CD4-positive, alpha-beta T cell treated with Interleukin-17A for 1 hour (primary cell): ENCODE data around the gene DGKI.

Experiments
- DNase-seq: peaks from one replicate; pipeline ENCODE4 v3.0.0-alpha.2; 2020

DGKI gene

DNA sequence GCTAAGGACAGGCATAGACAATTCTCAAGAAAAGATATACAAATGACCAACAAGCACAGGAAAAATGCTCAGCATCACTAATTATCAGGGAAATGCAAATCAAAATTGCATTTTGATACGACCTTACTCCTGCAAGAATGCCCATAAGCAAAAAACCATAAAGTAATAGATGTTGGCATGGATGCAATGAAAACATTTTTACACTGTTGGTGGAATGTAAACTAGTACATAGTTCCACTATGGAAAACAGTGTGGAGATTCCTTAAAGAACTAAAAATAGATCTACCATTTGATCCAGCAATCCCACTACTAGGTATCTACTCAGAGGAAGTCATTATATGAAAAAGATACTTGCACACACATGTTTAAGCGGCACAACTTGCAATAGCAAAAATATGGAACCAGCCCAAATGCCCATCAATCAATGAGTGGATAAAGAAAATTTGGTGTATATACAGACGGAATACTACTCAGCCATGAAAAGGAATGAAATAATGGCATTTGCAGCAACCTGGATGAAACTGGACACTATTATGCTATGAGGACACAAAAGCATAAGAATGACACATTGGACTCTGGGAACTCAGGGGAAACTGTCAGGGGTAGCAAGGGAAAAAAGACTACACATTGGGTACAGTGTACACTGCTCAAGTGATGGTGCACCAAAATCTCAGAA lies 59.3 kb downstream of the DGKI start:
- no peak for DNase-seq

DNA sequence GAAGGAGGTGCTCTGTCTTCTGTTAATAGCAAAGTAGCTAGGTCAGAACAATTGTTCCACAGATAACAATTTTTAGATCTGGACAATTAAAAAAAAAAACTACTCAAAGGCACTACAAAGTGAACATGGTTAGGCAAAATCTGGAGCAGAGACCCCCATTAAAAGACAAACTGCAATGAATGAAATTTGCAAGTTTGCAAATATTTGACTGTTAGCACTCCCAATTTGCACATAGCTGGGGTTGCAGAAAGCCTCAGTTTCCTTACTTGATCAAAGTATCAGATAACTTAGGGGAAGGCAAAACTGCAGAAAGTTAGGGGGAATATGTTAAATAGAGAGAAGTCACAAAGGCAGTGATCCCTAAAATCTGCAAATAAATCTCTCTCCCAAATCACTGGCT lies 68.3 kb downstream of the DGKI start:
- no peak for DNase-seq

DNA sequence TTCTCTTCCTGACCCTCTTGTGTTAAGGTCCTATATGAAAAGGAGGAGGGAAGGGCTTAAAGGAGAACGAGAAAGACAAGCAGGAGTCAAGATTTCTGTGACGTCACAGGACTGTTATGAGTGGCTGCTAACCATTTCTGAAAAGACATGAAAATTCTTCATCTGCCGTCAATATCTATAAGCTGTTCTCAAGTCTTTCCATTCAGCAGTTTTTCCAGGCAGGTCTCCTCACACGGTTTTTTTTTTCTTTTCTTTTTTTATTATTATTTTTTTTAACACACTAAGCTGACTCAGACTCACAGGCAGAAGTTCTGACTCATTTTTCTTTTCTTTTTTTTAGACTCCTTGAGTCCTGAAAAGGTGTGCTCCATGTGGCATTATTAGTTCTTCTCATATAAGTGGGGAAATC lies 72.0 kb downstream of the DGKI start:
- no peak for DNase-seq

DNA sequence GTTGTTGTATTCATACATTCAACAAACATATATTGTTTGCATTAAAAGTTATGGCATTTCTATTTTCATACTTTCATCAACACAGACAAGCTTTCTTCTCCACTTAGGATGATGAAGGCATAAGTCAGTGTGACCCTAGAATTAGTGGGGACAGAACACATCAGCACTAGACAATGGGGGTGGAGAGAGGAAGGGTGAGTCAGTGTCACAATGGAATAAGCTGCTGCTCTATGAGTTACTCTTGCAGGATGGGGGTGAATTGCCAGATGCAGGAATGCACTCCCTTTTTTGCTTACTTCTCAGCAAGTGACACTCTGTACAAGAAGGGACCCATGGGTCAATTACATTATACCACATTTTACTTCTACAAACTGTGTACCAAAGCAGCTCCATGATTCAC lies 74.0 kb downstream of the DGKI start:
- no peak for DNase-seq

DNA sequence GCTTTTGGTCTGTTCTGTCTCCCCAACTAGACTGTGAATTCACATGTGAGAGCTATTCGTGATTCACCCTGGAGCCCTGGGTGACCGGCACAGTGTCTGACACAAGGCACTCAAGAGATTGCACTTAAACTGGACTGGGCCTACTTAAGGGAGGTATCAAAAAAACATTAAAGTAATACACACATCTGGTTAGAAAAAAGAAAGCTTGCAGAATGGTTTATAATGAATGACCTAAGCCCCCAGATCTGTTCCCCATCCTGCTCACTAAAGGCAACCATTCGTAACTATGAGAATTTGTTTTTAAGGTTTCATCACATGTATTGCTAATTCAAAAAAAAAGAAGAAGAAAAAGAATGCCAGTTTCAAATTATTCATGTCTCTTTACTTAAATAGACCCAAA lies 74.5 kb downstream of the DGKI start:
- DNase-seq: no peak

DNA sequence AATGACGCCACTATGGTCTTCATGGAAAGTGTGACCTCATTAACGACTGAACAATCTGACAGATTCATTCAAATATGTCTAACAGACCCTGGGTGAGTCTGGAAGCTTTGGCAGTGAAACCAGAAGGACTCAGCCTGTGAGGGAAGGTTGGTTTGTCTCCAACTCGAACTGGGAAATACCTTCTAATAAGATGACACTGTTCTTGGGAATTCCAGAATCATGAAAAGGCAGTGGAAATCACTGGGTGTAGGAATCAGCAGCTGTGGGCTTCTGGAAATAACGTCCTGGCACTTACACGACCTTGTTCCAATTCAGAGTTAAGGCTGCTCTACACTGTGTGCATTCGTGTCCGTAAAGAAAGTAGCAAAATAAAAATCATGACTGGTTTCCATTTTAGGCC lies 75.1 kb downstream of the DGKI start:
- no peak for DNase-seq

DNA sequence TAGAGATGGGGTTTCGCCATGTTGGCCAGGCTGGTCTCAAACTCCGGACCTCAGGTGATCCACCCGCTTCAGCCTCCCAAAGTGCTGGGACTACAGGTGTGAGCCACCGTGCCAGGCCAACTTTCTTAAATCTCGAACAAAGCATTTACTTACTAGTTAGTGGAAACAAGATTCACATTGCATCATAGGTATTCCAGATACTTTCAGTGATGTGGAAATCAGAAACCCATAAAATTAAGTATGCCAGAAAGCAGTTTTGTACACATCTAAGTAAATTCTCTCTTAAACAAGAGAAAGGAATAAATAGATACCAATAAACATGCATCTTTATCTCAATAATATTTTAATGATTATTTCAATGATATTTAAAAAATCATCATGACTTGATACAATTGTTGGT lies 75.5 kb downstream of the DGKI start:
- no peak for DNase-seq

DNA sequence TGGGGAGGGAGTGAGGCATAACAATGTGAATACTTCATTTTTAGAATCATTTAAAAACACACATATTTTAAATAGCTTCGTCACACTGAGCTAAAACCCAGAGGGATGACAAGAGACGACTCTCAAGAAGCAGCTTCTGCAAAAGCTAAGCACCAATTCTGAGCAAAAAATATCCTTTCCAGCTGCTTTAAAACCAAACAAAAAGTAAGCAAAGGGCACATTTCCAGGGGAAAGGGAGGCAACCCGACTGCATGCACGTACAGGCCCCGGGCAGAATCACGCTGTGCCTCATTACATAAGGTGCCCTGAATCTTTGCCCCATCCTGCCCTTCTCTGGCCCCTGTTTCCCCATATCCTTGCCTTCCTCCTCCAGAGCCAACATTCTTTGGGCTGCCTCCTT lies 78.4 kb downstream of the DGKI start:
- no peak for DNase-seq

DNA sequence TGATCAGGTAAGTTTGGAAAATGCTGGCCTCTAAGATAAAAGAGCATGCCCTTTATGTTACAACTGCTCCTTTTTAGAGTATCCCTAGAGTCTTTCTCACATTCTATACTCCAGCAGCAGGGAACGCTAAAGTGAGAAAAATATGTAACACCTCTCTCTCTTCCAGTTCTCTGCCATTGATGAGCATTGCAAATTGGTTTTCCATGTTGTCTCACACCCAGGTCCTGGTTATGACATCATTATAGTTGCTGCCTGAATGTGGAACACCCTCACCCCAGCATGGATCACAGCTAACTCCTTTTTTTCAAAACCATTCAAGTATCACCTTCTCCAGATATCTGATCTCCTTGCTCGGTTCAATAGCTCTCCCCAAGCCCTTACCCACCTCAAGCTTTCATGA lies 84.4 kb downstream of the DGKI start:
- no peak for DNase-seq

DNA sequence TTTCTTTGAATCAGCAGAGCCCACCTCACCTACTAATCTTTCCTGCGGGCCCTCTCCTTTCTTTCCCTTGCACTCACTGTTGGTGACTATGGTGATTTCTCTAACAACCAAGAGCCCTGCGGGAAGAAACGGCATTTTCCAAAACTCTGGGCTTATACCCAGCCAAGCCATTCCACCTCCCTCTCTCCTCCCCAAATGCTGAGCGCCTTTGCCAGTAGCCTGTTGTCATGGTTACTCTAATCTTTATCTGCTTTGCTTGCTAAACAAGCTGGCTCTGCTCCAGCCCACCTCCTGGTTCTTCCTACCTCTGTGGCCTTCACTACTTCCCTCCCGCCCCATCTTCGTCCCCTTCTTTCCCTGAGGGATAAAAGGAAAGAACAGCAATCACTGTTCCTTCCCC lies 86.7 kb downstream of the DGKI start:
- DNase-seq: no peak

DNA sequence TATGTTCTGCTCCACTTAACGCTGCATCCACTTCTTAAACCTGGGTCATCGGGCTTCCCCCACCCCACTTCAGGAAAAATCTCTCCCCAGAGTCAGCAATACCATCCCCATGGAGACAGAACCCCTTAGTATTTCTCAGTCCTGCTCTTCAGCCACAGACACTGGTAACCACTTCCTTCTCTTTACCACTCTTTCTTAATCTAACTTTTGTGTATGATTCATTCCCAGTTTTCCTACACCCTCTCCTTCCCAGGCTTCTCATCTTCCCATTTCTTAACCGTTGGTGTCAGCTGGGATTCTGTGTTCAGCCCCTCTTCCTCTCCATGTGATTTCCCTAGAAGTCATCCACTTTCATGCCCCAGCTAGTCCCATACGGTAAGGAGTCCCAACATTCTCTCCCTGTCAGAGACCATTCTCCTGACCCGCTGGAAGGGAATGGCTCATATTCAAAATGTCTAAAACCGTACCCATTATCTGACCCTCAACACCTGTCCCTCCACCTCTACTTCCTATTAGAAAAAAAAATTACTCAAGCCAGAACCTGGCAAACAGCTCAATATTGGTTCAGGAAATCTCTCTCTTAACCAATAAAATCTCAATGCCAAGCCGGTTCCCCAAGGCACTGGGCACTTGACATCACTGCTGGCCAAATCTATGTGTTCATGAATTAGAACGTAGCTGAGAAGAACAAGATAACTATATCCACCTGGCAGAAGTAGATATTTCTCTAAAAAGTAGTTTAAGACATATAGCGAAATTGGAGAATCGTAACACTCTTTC lies 89.4 kb downstream of the DGKI start:
- no peak for DNase-seq

DNA sequence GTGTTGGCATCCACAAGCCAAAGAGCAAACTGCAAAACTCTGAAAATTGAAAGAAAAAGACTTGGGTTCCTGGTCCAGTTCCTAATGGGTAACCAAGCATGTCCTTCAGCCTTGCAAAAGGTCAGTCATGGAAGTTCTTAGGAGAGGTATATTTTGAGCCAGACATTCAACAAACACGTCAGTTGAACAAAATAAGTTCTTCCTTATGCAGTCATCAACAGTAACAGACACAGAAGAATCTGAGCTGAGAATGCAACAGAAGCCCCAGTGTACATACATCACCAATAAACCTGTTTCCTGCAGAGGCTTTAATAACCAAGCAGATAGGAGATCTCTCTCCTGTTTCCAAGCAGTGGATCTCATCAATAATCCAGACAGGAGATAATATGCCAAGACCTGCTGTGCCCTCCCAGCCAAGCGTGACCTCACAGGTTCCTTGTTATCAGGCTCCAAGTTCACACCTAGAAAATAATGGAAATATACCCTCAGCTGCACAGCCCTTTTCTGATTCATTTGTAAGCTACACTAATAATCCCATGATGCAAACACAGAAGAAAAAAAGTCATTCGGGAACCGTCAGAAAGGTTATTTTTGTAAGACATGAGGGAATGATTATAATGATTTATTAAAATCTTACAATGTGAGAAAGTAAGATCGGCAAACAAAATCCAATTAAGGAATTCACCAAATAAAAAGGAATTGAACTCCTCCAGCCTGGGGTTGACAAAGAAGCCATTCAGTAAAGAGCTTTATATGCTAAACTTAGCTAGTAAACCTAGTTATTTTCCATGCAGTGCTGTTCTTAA lies 90.7 kb downstream of the DGKI start:
- no peak for DNase-seq

DNA sequence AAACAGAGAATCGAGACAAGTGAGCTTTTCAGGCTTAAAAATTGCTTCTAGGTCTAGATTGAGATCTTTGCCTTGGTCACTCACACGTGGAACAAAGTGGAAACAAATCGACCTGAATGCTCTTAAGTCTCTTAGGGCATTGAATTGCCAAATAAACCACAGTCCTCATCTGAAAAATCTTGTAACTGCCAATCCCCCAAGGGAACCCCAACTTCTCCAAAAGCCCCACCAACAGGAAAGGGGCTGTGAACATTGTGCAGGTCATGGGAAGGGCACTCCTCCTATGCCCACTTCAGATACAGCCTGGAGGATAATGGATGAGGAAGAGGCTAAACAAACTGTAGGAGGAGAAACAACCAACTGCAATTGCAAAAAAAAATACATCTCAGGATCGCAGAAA lies 91.3 kb downstream of the DGKI start:
- no peak for DNase-seq

DNA sequence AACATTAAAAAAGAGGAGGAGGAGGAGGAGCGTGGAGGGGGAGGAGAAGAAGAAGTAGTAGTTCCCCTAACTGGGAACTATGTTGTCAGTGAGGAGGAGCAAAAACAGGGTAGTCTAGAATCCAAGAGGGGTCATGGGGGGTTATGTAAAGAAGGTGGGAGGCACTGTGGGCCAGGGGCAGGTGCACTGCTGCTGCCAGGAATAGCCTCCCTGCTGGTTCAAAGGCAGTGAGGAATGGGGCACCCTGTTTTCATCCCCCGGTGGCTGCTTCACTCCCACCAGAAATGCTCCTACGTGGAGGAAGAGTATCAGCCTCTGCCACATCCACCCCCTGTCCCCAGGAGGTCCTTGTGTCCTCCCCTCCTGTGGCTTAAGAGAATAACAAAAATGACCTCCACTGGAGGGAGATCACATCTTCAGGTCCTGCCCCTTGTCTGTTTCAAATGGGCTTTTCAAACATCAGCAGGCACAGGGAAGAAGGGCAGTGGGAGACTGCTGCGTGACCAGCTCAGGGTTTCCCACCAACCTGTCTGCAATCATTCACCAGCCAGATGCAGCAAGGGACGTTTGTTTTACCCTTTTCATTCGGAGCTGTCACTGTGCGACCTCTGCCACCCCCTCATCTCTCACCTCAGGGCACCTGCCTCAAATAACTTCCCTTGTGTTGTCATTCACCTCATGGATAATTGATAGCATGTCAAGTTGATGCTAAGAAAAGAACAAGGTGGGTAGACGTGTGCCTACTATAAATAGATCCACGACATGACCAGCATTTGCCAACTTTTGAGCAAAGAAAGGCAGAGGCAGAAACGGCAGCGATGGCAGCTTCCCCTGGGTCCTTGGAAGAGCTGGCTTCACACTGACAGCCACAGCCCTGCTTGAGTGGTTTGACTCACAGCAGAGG lies 92.6 kb downstream of the DGKI start:
- no peak for DNase-seq

DNA sequence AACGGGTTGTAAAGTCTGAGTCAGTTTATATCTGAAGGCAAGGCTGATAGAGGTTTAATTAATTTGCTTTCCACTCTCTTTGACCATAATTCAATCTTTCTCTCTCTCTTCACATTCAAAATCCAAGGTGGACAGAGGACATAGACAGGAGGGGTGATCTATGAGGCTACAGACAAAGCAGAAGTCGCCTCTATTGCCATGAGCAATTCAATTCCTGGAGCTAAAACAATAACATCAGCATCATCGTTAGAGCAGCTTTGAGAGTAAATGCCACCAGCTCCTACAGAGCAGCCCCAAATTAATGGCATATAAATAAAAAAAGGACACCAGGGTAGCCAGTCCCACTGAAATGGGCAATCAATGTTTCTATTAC lies 93.2 kb downstream of the DGKI start:
- DNase-seq: no peak

DNA sequence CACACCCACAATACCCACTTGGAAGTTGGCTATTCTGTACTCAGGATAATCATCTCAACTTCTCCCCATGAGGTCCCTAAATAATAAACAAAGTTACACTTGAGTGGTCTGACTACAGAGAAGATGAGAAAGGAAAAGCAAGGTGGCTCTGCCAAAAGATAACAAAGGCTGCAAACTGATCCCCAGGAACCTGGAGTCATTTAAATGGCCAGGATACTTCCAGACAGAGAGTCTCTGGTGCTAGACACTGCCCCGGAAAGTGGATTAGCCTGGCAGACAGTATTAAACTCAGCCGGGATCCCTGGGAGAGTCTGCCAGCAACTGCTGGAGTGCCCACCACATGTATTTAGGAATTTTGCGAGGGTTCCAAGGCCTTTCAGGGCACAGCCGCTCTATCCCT lies 93.7 kb downstream of the DGKI start:
- no peak for DNase-seq

DNA sequence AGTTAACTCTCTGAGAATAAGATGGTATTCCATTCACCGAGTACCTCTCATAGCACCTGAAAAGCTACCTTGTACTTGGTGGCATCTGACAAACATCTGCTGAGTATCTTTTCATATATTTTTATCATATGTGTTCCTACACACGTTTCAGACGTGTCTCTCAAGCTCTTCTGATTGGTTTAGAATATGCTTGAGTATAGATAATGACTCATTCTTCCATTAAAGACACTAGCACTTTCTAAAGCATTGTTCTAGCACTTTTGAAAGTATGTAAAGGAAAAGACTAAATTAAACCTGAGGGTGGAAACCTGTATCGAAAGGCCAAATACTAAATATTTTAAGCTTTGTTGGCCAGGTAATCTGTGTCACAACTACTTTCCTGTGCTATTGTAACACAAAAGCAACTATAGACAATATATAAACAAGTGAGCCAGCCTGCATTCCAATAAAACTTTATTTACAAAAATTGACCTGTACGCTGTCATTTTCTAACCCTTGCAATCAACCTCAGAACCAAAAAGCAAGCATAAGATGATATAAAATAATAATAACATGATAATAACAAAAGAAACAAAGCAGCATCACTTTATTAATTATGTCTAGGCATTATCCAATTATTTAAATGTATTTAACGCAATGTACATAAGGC lies 95.3 kb downstream of the DGKI start:
- DNase-seq: no peak

DNA sequence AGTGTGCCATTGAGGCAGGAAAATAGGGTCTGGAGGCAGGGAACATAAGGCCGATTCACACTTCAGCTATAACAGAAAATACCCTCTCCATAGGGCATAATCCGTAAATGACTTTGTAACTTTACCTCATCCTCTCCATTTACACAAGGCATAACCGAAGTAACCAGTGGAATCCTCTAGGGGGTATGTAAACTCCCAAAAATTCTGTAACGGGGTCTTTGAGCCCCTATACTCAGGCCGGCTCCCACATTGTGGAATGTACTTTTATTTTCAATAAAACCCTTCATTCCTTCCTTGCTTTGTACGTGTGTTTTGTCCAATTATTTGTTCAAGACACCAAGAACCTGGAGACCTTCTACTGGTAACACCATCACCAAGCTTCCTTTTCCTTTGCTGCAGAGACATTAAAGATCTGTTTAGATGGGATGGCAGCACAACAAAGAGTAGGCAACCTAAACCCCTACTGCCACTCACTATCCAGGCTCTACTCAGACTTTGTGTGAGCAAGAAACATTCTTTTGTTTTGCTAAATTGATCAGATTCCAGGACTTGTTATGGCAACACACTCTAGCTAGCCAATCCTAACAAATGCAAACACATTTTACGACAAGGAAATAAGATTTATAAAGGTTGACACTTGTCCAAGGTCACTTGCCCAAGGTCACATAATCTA lies 99.3 kb downstream of the DGKI start:
- no peak for DNase-seq

DNA sequence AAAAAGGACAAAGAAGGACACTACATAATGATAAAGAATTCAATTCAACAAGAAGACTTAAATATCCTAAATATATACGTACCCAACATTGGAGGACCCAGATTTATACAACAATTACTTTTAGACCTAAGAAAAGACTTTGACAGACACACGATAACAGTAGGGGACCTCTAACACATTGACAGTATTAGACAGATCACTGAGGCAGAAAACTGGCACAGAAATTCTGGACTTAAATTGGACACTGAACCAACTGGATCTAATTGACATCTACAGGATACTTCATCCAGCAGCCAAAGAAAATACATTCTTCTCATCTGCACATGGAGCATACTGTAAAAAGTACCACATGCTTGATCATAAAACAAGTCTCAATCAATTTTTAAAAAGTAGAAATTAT lies 103.8 kb downstream of the DGKI start:
- DNase-seq: no peak

DNA sequence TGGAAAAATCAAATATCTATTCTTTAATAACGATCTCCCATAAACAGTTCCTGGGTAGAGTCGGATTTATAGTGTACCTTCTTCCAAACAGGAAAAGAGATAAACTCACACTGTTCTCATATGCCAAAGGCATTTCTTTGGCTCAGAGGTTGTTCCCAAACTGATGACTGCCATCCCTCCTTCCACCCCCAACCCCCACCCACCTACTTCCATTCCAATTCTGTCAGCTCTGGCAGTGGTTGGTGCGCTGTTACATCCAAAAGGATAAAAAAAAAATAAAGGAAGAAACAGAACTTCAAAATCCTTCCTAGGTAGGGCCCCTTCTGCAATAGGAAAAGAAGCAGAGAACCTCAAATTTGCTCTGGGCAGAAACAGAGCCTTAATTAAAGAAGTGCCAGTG lies 104.7 kb downstream of the DGKI start:
- no peak for DNase-seq

DNA sequence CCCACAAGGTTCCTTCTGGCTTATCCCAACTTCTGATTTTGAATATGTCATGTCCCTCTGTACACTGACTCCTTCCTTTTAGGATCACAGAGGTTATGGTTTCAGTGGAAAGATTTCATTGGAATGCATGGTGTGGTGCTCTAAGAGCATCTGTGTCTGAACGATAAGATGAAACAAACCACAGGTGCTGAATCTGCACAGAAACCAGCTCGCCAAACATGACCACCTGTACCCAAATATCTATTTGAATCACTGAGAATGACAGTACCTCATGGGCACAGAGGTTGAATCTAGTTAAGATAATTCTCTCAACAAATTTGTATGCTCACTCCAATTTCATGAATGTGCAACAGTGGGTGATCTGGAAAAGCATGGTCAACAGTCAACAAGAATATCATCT lies 105.3 kb downstream of the DGKI start:
- no peak for DNase-seq

DNA sequence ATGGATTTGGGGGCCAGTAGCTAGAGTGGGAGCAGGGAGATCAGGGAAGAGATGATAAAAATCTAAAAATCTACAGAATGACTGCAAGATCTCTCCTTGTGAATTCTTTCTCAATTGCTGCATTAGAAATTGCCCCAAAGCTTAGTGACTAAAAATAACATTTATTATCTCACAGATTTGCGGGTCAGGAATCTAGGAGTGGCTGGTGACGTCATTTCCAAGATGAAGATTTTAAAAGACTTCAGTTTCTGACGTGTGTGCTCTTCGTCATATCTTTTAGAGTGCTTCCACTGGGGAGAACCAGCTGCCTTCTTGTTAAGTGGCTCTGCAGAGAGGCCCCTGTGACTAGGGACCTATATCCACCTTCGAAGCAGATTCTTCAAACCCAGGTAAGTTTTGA lies 112.6 kb downstream of the DGKI start:
- DNase-seq: no peak
